GM12875 (cell line): ENCODE results near the gene ZBTB2.

Source experiments
- H3K4me3 ChIP-seq: one replicate; pipeline ENCODE4 v1.5.1; 2011; ENCODE audit warnings: low read depth, low read length, control low read depth
- CTCF ChIP-seq: IDR thresholded peaks from 2 replicates; pipeline ENCODE4 v1.5.1; 2011; ENCODE audit warnings: low read depth, mild to moderate bottlenecking, control low read depth, inconsistent platforms, low read length, moderate library complexity, borderline replicate concordance; ENCODE audit not compliant: insufficient read depth

The ZBTB2 gene

DNA sequence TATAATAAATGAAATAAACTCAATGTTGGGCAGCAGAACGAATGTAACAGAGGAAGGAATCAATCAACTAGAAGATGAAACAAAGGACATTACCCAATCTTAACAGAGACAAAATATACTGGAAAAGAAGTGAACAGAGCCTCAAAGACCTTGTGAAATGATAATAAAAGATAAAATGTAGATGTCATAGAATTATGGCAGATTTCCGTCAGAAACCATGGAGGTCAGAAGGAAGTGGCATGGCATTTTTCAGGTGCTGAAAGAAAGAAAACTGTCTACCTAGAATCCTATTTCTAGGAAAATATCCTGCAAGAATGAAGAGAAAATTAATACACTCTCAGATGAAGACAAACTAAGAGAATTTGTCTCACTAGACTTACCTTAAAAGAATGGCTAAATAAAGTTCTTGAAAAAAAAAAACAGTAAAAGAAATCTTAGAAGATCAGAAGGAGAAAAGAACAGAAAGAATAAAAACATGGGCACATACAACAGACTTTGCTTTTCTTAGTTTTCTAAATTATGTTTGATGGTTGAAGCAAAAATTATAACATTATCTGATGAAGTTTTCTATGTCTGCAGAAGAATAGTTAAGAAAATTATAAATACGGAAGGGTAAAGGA lies 23.4 kb upstream of the ZBTB2 start:
- H3K4me3 ChIP-seq, result no peak overlapping the region
- no peak for TF ChIP-seq CTCF

DNA sequence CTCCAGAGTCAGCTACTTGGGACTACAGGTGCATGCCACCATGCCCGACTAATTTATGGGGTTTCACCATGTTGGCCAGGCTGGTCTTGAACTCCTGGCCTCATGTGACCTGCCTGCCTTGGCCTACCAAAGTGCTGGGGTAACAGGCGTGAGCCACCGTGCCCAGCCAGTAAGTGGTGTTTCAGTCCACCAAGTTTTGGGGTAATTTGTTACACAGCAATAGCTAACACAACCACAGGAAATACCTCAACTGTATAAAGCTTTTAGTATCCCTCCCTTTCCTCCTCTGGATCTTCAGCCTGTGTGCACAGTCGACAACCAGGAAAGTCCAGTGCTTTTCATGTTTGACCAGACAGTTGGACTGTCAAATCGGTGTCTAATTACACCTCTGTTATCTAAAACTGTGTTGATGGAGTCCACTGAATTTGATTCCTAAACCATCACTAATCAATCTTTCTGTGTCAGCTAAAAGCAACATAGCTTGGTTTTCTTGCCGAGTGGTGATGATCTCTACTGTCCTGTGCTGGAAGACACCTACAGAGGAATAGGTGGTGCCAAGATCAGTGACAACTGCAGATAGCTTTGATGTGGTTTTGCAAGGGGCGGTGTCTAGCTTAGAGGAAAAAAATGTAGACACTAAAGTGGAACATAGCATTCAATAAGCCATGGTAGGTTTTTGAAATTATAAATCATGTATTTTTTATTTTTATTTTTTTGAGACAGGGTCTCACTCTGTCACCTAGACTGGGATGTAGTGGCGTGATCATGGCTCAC lies 22.2 kb upstream of the ZBTB2 start:
- H3K4me3 ChIP-seq, result no peak overlapping the region
- TF ChIP-seq CTCF, result no peak

GRCh38 chr6:151412909-151413308 lies 21.6 kb upstream of the ZBTB2 start:
- no peak overlapping the region for H3K4me3 ChIP-seq

DNA sequence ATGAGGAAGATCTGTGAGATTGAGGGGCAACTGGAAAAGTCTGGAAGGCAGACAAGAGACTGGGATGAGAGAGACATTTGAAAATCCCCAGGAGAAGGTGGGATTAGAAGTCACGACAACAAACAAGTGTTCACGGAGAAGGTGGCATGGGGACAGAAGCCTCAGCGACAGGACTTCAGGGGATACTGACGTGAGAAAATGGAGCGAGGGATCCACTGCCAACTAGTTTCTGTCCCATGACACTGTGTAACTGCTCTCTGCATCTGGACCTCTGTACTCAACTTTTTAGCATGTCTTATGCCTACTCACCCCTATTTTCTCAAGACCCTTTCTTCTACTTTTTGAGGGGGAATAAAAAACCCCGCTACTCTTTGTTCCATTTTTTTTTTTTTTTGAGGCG lies 18.3 kb upstream of the ZBTB2 start:
- H3K4me3 ChIP-seq, result no peak overlapping the region
- no peak for TF ChIP-seq CTCF

More at GRCh38 chr6:151412909-151413308, 21.6 kb upstream of the ZBTB2 start:
- no peak for TF ChIP-seq CTCF

GRCh38 chr6:151409260-151409659 lies 17.9 kb upstream of the ZBTB2 start:
- H3K4me3 ChIP-seq, result no peak overlapping the region
- no peak for TF ChIP-seq CTCF

DNA sequence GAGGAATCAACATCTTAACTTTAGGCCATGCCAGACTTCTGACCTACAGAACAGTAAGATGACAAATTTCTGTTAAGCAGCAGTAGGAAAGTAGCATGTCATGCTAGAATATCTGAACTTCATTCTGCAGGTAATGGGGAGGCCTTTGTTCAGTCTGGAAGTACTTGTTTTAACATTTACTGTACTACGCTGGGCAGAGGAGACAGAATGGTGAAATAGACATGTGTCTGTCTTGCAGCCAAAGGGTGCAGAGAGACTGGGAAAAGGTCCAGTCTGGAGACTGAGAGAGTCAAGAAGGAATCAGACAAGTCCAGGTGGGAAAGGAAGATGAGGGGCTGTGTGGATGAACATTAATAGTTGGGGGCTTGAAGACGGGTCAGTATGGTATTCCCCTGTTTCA lies 17.5 kb upstream of the ZBTB2 start:
- TF ChIP-seq CTCF, result no peak
- no peak overlapping the region for H3K4me3 ChIP-seq

DNA sequence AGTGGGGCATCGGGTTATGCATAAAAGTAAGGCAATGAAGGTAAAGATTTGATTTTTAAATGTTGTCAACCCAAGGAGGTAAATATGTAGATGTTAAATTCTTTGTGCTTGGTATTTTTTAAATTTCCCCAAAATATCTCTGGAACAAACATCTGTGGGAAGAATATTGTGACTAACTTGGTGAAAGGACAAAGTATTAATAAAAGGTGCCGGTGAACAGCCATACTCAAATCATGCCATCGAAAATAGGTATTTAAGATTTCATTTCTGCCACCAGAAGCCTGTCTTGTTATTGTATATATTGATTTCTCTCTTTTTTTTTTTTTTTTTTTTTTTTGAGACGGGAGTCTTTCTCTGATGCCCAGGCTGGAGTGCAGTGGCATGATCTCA lies 12.6 kb upstream of the ZBTB2 start:
- TF ChIP-seq CTCF, result no peak
- no peak overlapping the region for H3K4me3 ChIP-seq
